Activated CD8-positive, alpha-beta memory T cell treated with anti-CD3 and anti-CD28 coated beads, Interleukin-2, amount 50 U/mL, for 1 hour (primary cell): Measurements from ENCODE around the gene OGFOD3.

Source experiments
- DNase-seq: peaks from one replicate; pipeline ENCODE4 v3.0.0-alpha.2; 2020; ENCODE audit errors: extremely low read depth

The OGFOD3 gene

DNA sequence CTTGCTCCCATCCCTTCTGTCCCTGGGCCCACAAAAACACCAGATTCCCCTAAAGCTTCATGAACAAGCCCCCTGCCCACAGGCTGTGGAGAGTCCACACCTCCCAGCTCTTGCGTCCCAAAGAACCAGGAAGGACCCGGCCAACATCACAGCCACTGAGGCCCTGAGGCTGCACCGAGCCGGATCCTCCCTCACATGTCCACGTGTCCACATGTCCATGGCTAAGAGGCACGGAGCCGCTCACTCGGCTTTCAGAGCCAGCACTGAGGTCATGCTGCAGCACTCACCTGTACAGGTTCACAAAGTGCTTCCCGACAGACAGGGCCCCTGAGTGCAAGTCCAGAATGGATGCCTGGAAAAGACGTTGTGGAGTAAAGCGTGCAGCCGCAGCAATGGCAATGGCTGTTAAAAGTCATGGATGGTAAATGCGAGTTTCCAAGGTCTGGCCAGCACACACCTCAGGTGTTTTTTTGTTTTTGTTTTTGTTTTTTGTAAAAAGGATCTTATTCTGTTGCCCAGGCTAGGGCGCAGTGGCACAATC lies 12.2 kb downstream of the OGFOD3 start:
- DNase-seq = no peak

DNA sequence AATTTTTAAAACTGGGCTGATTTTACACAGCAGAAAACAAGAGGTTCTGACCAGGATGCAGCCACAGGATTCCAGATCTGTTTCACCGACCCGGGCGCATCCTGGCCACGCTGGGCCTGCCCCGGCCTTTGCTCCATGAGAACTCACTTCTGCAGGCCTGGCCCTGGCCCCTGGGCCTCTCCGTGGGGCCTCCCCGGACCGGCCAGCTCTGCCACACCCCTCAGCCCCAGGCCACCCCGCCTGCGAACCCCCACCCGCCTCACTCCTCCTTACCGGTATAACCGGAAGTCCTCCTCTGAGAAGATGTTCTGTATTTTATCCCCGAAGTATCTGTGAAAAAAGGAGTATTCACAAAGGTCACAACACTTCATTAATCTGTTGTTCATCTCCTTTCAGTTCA lies 13.3 kb downstream of the OGFOD3 start:
- DNase-seq = no peak

DNA sequence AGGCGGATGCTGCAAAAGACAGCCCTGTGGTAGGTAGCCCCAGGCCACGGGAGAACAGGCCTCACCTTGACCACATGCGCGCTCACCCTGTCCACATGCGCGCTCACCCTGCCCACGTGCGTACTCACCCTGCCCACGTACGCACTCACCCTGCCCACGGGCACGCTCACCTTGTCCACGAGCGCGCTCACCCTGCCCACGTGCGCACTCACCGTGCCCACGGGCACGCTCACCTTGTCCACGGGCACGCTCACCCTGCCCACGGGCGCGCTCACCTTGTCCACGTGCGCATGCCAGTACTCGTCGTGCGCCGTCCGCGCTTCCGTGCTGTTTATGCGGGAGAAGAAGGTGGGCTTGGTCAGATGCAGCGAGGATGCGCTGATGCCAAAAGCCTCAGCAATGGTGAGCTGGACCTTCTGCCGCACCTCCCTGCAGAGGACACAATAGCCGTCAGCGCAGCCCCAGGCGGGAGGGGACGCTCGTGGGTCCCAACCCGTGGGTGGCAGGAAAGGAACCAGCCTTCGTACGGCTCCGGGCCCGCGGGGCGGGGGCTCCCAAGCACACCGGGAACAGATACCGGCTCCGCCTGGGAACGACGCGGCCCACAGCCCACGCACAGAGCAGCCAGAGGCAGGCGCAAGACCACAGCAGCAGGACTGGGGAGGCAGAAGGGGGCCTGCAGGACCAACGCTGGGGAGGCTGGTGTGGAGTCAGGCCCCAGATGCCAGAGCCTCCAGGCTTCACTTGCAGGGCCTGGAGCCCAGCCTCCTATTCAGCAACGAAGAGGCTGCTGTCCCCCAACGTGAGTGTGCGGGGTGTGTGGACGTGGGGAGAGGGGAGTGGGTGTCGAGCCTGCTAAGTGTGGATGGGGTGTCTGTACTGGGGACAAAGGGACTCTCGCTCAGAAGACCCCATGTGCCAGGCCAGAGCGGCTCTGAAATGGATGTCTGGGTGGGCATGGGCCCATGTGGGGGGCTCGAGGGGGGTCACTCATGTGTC lies 14.4 kb downstream of the OGFOD3 start:
- DNase-seq = no peak

DNA sequence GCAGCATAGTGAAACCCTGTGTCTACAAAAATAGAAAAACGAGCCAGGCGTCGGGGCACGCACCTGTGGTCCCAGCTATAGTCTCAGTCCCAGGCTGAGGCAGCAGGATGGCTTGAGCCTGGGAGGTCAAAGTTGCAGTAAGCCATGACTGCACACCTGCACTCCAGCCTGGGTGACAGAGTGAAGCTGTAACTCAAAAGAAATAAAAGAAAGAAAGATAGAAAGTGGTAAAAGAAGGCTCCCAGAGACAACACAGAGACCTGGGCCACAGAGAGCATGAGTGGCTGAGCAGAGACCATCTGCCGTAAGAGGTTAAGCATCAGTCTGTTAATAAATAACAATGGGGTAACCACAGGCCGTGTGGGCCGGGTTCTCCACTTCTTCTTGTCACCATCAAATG lies 15.5 kb downstream of the OGFOD3 start:
- no peak for DNase-seq

DNA sequence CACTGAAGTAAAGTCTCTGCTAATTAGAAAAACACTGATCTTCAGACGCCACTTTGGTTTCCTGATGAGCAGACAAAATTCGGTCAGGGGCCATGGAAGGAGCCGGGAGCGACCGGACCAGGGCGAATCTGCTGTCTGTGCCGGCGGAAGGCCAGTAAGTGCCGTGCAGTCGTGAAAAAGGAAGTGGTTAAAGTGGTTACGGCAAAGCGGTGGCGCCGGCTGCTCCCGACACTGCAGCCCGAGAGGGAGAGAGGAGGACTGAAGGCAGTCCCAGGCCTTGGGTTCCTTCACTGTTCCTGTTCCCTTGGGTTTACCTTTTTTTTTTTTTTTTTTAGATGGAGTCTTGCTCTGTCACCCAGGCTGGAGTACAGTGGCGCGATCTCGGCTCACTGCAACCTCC lies 17.6 kb downstream of the OGFOD3 start:
- DNase-seq = no peak

DNA sequence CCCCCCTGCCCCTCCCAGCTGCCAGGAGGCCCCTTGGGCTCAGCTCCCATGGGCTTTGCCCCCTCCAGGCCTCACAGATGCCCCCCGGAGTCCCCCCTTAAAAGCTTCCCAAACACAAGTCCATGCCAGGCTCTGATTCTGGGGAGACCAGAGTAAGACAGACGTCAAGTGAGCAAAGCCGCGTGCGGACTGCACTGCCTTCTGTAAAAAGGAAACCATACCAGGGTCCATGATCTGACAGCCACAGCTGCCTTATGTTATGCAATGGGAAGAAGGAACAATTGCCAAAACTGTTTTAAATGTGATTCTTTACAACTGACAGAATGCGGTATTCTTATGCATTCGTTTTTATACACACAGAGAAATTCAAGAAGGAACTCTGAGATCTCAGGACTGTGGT lies 18.2 kb downstream of the OGFOD3 start:
- DNase-seq = no peak

DNA sequence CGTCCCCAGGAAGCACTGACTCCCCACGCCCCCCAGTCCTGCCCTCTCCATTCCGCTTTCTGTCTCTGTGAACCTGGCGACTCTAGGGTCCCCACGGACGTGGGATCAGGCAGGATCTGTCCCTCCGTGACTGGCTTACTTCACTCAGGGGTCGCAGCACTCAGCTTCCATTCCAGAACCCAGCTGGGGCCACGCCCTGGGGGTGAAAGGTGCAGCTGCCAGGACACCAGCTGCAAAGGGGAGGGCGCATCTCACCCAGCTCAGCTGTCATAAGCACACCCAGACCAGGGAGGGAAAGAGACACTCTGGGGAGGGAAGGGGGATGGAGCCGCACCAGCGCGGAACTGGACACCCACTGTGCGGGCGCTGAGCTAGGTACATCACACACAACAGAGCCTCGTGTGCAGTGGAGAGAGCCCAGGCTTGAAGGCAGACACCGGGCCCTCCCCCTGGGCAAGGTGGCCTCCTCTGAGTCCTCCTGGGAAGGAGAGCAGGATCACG lies 18.7 kb downstream of the OGFOD3 start:
- DNase-seq = no peak

DNA sequence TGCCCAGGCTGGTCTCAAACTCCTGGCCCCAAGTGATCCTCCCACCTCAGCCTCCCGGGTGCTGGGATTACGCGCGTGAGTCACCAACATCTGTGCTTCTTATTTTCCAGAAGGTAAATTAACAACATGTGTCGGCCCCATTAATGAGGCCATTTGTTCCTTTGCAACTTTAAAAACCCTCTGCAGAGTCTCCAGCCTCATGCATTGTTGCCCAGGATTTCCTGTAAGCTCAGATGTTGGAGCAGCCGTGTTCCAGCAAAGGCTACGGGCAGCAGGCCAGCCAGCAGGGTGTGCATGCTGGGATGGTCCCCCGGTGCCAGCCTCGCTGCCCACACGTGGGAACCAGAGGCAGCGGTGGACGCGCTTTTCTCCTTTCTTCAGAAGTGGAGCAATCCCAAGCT lies 19.3 kb downstream of the OGFOD3 start:
- no peak for DNase-seq

DNA sequence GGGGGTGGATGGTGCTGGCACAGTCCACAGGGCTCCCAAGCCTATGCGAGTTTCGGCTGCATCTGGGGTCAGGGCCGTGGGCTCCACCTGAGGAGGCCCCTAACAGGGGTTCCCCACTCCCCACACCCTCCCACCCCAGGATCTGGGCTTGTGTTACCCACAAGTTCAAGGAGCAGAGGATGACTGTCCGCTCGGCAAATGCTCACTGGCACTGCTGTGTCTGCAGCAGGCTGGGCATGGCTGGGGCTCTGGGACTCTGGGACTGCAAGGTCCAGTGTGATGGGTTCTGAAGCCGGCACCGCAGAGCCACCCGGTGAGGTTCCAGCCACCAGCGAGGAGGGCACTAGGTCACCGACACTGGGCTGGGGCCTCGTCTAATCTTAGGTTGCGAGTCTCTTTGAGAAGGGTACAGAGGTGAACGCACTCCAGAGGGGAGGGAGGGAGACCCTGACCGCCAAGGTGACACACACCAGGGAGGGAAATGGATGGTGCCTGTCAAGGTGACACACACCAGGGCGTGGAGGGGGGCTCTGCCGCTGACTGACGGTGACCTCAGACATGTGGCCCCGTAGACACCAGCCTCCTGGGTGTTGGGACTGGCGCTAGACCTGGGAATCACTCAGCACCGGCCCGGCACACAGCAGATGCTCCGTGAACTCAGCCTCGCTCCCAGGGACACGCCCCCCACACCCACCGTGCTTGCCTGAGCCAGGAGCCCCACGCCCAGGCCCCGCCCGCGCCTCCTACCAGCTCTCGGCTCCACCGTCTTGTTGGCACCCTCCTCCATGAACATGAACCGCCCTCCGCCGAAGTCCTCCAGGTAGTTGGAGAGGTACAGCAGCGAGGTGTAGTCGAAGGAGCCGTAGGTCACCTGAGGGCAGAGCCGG lies 20.7 kb downstream of the OGFOD3 start:
- no peak for DNase-seq

DNA sequence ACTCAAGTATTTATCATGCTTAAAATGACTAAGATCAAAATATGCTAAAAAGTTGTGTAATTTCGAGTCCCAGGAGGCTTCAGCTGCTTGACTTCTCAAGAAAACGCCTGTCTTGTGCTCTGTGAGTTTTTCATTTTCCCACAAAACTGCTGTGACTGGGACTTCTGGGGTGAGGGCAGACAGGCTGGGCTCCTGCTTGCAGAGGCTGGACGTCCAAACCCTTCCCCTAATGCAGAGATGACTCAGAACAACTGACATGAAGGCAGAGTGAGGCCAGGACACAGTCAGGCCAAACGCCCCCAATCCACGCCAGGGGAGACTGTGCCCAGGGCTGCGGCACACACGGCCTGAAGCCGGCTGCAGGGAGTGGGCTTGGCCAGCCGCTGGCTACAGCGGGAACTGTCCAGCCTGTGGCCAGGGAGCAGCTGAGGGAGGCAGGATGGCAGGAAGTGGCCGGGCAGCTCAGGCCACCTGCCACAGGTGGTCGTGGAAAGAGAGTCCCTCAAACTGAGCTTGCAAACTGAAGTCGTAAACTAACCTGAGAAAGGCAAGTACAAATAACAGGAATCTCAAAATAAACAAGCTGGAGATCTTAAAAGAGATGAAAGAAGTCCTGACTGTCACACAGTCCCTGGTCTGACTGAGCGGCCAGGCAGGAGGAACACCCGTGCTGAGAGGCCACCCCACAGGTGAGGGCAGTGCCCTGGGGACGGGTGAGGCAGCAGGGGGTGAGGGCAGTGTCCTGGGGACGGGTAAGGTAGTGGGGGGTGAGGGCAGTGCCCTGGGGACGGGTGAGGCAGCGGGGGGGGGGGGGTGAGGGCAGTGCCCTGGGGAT lies 21.6 kb downstream of the OGFOD3 start:
- DNase-seq = no peak

DNA sequence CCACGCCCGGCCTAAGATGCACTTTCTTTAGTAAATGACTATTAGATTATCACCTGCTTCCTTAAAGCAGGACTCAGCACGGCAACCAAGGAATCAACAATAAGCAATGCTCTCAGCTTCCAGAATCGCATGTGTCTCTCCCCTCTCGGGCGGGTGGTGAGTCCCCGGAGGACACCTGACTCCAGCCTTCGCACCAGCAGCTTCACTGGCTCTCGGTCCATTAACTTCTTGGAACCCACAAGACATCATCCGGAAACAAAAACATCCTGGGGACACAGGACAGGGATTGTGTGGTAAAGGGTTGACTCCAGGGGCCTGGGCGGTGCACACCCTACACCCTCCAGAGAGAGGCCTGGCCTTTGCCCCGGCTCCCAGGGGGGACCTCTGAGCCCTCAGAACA lies 24.1 kb downstream of the OGFOD3 start:
- DNase-seq = no peak

DNA sequence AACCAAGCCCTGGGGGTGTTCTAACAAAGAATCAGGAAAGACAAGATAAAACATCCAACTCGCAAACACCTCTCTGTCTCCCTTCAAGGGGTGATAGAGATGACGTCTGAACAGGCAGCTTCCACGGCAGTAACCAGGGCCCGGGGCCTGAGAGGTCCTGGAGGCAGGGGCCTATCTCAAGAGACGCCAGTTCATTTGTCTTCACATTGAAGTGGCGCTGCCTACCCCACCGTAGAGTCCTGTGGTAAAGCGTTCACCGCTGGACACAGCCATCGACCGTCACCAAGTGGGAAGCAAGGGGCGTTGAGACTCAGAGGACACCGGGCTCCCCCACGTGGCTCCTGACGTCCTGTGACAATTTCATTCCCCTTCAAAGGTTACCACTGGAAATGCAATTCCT lies 25.4 kb downstream of the OGFOD3 start:
- no peak for DNase-seq

DNA sequence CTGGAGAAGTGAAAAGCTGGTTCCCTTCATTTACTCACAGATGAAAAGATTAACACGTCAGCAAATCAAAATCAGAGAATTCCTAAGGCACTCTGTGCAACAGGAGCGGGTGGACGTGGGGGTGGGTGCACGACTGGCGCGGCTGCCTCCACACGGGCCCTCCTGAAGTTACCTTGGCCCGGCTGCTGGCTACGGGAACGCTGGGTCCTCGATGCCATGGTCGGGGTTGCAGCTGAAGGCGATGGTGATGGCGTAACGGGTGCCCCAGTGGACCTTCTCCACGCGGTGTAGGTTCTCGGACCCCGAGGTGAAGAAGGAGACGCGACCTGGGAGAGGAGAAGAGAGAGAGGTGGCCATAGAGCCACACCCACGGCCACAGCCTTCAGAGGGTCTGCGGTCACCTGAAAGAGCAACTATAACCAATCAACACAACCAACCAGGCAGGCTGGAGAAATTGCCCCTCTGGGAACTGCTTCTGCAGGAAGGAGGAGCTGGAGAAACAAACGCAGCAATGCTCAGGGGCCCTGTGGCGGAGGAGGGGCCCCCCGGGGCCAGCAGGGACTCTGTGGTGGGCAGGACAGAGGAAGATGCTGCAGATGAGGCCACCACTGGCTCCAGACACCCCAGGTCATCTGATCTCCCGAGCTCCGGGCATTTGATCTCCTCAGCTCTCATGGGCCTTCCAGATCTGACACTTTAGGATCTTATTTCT lies 26.0 kb downstream of the OGFOD3 start:
- no peak for DNase-seq

DNA sequence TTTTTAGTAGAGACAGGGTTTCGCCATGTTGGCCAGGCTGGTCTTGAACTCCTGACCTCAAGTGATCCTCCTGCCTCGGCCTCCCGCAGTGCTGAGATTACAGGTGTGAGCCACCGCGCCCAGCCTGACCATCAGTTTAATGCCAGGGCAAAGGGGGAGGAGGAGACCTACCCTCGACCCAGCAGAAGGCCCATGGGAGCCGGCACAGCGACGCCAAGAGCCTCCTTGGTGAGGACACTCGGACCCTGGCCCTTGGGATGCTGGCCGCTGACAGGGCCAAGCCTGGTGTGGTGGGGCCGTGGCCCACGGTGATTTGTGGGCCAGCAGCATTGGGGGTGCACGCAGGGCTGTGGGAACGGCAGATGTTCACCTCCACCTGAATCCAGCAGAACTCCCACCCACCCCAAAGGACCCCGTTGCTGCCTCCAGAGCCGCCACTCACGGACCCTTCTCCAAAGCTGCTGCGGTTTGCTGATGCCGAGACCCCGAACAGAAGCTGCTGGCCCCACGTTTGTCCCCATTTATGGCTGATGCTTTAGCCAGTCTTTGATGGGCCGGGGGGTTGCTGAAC lies 26.8 kb downstream of the OGFOD3 start:
- DNase-seq = no peak

DNA sequence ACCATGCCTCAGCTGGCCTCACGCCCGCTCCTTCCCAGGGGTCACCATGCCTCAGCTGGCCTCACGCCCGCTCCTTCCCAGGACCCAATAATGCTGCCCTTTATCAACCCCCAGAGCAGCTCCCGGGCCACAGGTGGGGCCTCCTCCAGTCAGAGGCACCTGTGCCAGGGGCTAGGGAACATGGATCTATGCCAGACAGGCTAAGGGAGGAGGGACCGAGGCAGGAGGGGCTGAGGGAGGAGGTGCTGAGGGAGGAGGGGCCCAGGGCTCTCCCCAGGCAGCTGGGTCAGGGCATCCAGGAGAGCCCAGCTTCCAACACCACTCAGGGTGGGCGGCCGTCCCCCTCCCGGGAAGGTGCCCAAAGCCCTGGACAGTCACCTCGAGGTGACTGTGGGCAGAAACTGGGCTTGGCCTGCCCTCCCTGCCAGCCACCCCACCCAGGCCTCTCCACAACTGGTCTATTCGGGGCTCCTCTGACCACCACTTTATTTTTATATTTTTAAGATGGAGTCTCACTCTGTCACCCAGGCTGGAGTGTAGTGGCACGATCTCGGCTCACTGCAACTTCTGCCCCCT lies 27.4 kb downstream of the OGFOD3 start:
- no peak for DNase-seq

DNA sequence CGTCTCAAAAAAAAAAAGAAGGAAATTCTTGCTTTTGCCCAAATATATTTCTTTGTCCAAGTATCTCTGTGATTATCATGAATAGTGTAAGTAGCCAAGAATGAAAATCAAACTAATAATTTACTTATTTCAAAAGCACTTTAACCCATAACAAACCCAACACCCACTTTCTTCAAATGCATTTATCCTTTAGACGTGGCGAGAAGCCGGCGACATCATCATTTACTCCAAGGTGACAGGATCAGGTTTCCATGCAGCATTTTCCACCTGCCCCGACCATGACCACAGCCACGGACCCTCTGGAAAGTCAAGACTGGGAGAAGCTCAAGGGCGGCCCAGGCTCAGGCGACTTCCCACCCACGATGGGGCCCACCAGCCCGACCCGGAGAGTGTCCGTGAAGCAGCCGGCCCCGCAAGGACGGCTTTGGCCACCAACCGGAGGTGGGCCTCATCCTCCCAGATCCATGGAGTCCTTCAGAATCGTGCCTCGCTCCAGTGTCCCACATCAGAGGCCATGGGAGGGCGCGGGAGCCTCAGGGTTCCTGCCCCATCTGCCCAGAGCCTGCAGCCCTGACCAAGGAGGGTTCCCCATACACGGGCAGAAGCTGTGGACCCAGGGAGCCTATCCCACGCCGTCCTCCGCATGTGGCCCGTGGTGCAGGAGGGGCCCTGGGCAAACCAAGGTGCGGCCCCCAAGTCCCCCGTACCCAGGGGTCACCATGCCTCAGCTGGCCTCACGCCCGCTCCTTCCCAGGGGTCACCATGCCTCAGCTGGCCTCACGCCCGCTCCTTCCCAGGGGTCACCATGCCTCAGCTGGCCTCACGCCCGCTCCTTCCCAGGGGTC lies 28.1 kb downstream of the OGFOD3 start:
- DNase-seq = no peak

DNA sequence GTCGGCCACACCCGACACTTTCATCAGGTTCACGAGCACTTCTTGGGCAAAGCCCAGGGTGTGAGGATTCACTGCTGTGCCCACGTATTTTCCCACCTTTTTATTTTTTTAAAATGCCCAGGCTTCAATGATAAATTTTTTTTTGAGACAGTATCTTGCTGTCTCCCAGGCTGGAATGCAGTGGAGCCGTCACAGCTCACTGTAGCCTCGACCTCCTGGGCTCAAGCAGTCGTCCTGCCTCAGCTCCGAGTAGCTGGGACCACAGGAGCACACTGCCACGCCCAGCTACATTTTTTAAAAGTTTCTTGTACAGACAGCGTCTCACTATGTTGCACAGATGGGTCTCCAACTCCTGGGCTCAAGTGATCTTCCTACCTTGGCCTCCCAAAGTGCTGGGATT lies 29.0 kb downstream of the OGFOD3 start:
- no peak for DNase-seq

DNA sequence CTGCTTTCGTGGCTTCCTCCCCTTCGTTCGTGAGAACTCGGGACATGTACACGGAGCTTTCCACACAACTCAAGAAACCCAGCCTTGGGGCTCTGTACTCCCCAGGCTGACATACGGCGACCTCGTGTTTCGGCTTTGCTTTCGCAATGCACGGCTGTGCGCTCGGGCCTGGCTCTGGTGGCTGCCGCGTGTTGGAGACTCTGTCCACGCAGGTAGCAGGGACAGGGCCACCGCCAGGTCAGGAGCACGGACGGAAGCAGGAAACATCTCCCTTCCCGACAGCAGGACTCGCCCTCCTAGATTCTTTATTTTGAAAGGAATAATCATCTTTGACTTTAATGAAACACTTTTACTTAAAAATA lies 29.5 kb downstream of the OGFOD3 start:
- no peak for DNase-seq
